NCI-H526 (cell line): ENCODE results near the gene GALNT17.
"Not testable (repeated sequence)": the region's sequence is repeated elsewhere in the genome, so short reads cannot be mapped to it uniquely, and the experiment has no call there.

Source experiments
- DNase-seq, 2 experiments: peaks; one replicate each; lab custom pipeline; 2025; lab: John Stamatoyannopoulos, UW

GALNT17 gene

GRCh38 chr7:71236230-71237105 lies 104.5 kb downstream of the GALNT17 start:
- no peak for DNase-seq

GRCh38 chr7:71237945-71238344 lies 106.0 kb downstream of the GALNT17 start:
- DNase-seq, result no peak

- no peak for DNase-seq
These were observed 106.8 kb downstream of the GALNT17 start for GRCh38 chr7:71238581-71239295.

- no peak for DNase-seq
These were observed 107.8 kb downstream of the GALNT17 start for GRCh38 chr7:71239586-71240268.

GRCh38 chr7:71243736-71244410 lies 111.9 kb downstream of the GALNT17 start:
- no peak for DNase-seq

GRCh38 chr7:71245038-71245437 lies 113.1 kb downstream of the GALNT17 start:
- DNase-seq, result no peak

- DNase-seq, result no peak
These were observed 119.8 kb downstream of the GALNT17 start for GRCh38 chr7:71251706-71252105.

GRCh38 chr7:71254751-71255150 lies 122.8 kb downstream of the GALNT17 start:
- no peak for DNase-seq

GRCh38 chr7:71255537-71256178 lies 123.7 kb downstream of the GALNT17 start:
- no peak for DNase-seq

GRCh38 chr7:71261066-71261465 lies 129.1 kb downstream of the GALNT17 start:
- no peak for DNase-seq

GRCh38 chr7:71262834-71263233 lies 130.9 kb downstream of the GALNT17 start:
- not testable (repeated sequence) for DNase-seq

- DNase-seq, result no peak
These were observed 132.1 kb downstream of the GALNT17 start for GRCh38 chr7:71264005-71264404.

- no peak for DNase-seq
These were observed 135.0 kb downstream of the GALNT17 start for GRCh38 chr7:71266912-71267311.

- DNase-seq, result no peak
These were observed 136.0 kb downstream of the GALNT17 start for GRCh38 chr7:71267734-71268469.

GRCh38 chr7:71270558-71270957 lies 138.6 kb downstream of the GALNT17 start:
- DNase-seq, result no peak

- DNase-seq, result no peak
These were observed 139.3 kb downstream of the GALNT17 start for GRCh38 chr7:71271203-71271602.

- no peak for DNase-seq
These were observed 140.9 kb downstream of the GALNT17 start for GRCh38 chr7:71272509-71273490.

GRCh38 chr7:71278257-71278656 lies 146.3 kb downstream of the GALNT17 start:
- no peak for DNase-seq

- no peak for DNase-seq
These were observed 149.3 kb downstream of the GALNT17 start for GRCh38 chr7:71281261-71281660.

GRCh38 chr7:71283802-71284201 lies 151.9 kb downstream of the GALNT17 start:
- no peak for DNase-seq
